Activated B cell treated with CpG ODN at 0.5 μM for 24 hours (primary cell): ENCODE data around the gene GPR68. TPM values are rescaled to one million over a fixed set of nuclear protein-coding genes. Genes with fewer than 3 reads are reported as not detected.

Source experiments
- ATAC-seq: fragments of 200-7000 bp; cut with Tn5 transposase; one replicate; pipeline ENCODE4 v1.10.0; 2021; ENCODE audit warnings: low read depth, mild to moderate bottlenecking, moderate library complexity
- CTCF ChIA-PET: fragments of 350-600 bp; sonication (Branson Sonifier 250); formaldehyde crosslinking; loops from one replicate; lab custom pipeline; 2021; ENCODE audit warnings: antibody characterized with exemption; lab: Charles Lee
- POLR2A ChIA-PET: fragments of 350-600 bp; sonication (Branson Sonifier 250); formaldehyde crosslinking; loops from one replicate; lab custom pipeline; 2021; ENCODE audit warnings: antibody characterized with exemption; lab: Charles Lee
- DNase-seq: peaks from one replicate; pipeline ENCODE4 v3.0.0; 2022
- H3K27ac Mint-ChIP-seq: one replicate; pipeline ENCODE4 v1.8.0; 2020; ENCODE audit warnings: mixed read lengths
- H3K27me3 Mint-ChIP-seq: one replicate; pipeline ENCODE4 v1.8.0; 2021; ENCODE audit warnings: mixed read lengths
- H3K36me3 Mint-ChIP-seq: one replicate; pipeline ENCODE4 v1.8.0; 2021; ENCODE audit warnings: low read depth, mixed read lengths
- H3K4me1 Mint-ChIP-seq: one replicate; pipeline ENCODE4 v1.8.0; 2021; ENCODE audit warnings: mixed read lengths
- H3K4me3 Mint-ChIP-seq: one replicate; pipeline ENCODE4 v1.8.0; 2020; ENCODE audit warnings: mild to moderate bottlenecking, mixed read lengths
- H3K9me3 Mint-ChIP-seq: one replicate; pipeline ENCODE4 v1.8.0; 2020; ENCODE audit warnings: mixed read lengths
- intact Hi-C: fragments of 100-400 bp; cut with micrococcal nuclease; formaldehyde crosslinking; loops from one replicate; pipeline ENCODE4 v1.15.1; 2024
- total RNA-seq: library from RNA; stranded (reverse); gene quantifications from 2 replicates; pipeline ENCODE4 v1.2.3, GENCODE V29; 2022
- TF ChIP-seq, protein P1 (sequence below): fragments of 200-600 bp; IDR thresholded peaks from one replicate; pipeline ENCODE4 v1.8.0; 2022; ENCODE audit warnings: antibody characterized with exemption, mild to moderate bottlenecking

Gene GPR68, protein sequence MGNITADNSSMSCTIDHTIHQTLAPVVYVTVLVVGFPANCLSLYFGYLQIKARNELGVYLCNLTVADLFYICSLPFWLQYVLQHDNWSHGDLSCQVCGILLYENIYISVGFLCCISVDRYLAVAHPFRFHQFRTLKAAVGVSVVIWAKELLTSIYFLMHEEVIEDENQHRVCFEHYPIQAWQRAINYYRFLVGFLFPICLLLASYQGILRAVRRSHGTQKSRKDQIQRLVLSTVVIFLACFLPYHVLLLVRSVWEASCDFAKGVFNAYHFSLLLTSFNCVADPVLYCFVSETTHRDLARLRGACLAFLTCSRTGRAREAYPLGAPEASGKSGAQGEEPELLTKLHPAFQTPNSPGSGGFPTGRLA
- 1.4 and 1.8 TPM in 2 replicates for total RNA-seq

DNA sequence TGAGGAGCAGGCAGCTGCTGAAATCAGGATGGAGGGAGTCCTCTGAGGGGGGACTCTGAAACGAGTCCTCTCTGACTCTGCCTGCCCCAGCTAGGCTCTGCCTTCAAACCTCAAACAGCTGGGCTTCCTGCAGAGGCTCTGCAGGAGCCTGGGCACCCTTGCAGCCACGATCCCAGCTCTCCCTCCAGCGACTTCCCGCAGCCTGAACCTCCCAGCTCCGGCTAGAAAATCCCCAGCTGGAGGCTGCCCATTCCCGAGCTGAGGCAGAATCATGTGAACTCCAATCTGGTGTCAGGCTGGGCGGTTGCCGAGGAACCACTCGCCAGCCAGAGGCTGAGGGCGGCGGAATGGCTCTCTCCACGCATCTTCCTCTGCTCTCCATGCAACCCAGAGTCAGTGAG lies at the start of gene GPR68:
Gene GPR68, minus strand, starts transcription at position 204 of the 401 bp plus-strand sequence. CDS start 9,654 bp downstream, outside the sequence.
- H3K4me3 Mint-ChIP-seq: peak within 1 kb of the TSS; percentile 75
- peaks cover 61% of the 10 kb centered on the region for H3K4me1 Mint-ChIP-seq
- no peak for DNase-seq
- no peaks in the 10 kb centered on the region for H3K36me3 Mint-ChIP-seq
- ATAC-seq: no peak
- intact Hi-C loops: loop anchor here (5.0 kb wide), 3 partner anchors 37 to 237 kb away; no protein-coding TSS in a partner anchor
- ChIA-PET CTCF (interaction anchor here (0.8 to 3.9 kb wide), 3 partner anchors 8 to 67 kb away, joined by 3 to 21 read pairs (median 4); no protein-coding TSS in a partner anchor), POLR2A (interaction anchor here (0.6 to 5.4 kb wide), 8 partner anchors 8 to 253 kb away, joined by 3 to 101 read pairs (median 9); no protein-coding TSS in a partner anchor)
- no peaks in the 10 kb centered on the region for H3K27me3 Mint-ChIP-seq
- peak within 1 kb of the TSS; percentile 91 for H3K27ac Mint-ChIP-seq
- TF ChIP-seq, protein P1, sequence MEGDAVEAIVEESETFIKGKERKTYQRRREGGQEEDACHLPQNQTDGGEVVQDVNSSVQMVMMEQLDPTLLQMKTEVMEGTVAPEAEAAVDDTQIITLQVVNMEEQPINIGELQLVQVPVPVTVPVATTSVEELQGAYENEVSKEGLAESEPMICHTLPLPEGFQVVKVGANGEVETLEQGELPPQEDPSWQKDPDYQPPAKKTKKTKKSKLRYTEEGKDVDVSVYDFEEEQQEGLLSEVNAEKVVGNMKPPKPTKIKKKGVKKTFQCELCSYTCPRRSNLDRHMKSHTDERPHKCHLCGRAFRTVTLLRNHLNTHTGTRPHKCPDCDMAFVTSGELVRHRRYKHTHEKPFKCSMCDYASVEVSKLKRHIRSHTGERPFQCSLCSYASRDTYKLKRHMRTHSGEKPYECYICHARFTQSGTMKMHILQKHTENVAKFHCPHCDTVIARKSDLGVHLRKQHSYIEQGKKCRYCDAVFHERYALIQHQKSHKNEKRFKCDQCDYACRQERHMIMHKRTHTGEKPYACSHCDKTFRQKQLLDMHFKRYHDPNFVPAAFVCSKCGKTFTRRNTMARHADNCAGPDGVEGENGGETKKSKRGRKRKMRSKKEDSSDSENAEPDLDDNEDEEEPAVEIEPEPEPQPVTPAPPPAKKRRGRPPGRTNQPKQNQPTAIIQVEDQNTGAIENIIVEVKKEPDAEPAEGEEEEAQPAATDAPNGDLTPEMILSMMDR: no peak
- peaks cover 2% of the 10 kb centered on the region for H3K9me3 Mint-ChIP-seq

DNA sequence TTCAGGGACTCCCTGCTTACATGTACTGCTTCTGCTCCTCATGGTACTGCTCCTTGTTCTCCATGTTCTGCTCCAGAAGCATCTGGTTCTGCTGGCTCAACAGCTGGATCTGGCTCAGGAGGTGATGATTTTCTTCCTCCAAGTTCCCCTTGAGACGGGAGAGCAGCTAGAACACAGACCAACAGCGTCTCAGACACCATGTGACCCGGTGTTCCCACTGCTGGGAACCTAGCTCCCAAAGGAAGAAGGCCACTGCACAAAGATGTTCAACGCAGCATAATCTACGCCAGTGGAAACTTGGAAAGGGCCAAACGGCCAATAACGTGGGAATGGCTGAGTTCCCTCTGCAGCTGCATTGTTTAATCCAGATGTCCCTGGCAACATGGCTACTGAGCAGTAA lies 49.6 kb upstream of the GPR68 start:
- ATAC-seq (no peak), DNase-seq (no peak)
- no peaks in the 10 kb centered on the region for H3K4me1 Mint-ChIP-seq
- intact Hi-C loops: no loop called here
- peaks cover 97% of the 10 kb centered on the region for H3K36me3 Mint-ChIP-seq
- no peak overlapping the region for H3K4me3 Mint-ChIP-seq
- no peaks in the 10 kb centered on the region for H3K9me3 Mint-ChIP-seq
- no peaks in the 10 kb centered on the region for H3K27me3 Mint-ChIP-seq
- H3K27ac Mint-ChIP-seq: peak overlapping the region; percentile 18
- POLR2A ChIA-PET: no interaction called here
- CTCF ChIA-PET: interaction anchor here (12.1 kb wide), 1 partner anchor 118 kb away, joined by 265 read pairs; no protein-coding TSS in a partner anchor
- TF ChIP-seq, protein P1: no peak

DNA sequence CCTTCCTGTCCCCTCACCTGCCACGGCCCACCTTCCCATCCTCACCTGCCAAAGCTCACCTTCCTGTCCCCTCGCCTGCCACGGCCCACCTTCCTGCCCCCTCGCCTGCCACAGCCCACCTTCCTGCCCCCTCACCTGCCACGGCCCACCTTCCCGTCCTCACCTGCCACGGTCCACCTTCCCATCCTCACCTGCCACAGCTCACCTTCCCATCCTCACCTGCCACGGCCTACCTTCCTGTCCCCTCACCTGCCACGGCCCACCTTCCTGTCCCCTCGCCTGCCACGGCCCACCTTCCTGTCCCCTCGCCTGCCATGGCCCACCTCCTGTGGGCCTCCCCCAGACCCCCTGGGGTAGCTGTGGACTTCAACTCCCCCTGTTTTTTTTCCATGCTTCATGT lies 48.8 kb upstream of the GPR68 start:
- ATAC-seq (no peak), DNase-seq (no peak)
- H3K4me1 Mint-ChIP-seq: no peaks in the 10 kb centered on the region
- intact Hi-C loops: no loop called here
- H3K27ac Mint-ChIP-seq: peak overlapping the region; percentile 37
- H3K9me3 Mint-ChIP-seq: no peaks in the 10 kb centered on the region
- H3K27me3 Mint-ChIP-seq: no peaks in the 10 kb centered on the region
- peaks cover 96% of the 10 kb centered on the region for H3K36me3 Mint-ChIP-seq
- POLR2A ChIA-PET: interaction anchor here (0.7 to 1.1 kb wide), 2 partner anchors 20 to 104 kb away, joined by 5 to 10 read pairs; no protein-coding TSS in a partner anchor
- TF ChIP-seq, protein P1: no peak
- H3K4me3 Mint-ChIP-seq: no peak overlapping the region
- CTCF ChIA-PET: interaction anchor here (12.1 kb wide), 1 partner anchor 118 kb away, joined by 265 read pairs; no protein-coding TSS in a partner anchor

DNA sequence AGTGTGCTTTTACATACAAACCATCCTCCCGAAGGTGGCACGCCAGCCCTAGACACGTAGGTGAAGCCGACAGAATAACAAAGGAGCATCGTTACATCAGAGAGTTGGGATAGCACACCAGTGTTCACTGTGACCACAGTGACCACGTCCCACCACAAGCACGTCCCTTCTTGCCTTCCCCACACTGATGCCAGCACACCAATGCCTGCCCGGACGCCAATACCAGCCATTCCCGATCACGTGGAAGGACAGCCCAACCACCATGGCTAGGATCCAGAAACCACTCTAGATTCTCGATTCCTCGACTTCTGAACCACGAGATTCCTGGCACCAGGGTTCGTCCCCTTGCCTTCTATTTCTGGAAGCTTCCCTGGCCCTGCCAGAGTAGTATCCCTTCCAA lies 48.0 kb upstream of the GPR68 start:
- Mint-ChIP-seq H3K4me3 (no peak overlapping the region), H3K27ac (peak overlapping the region; percentile 36), H3K9me3 (no peaks in the 10 kb centered on the region), H3K4me1 (no peaks in the 10 kb centered on the region), H3K27me3 (no peaks in the 10 kb centered on the region), H3K36me3 (peaks cover 95% of the 10 kb centered on the region)
- ChIA-PET CTCF (interaction anchor here (12.1 kb wide), 1 partner anchor 117 kb away, joined by 265 read pairs; no protein-coding TSS in a partner anchor), POLR2A (interaction anchor here (1.1 kb wide), 1 partner anchor 20 kb away, joined by 5 read pairs; no protein-coding TSS in a partner anchor)
- intact Hi-C loops: no loop called here
- ATAC-seq: no peak
- TF ChIP-seq, protein P1: no peak
- no peak for DNase-seq
